ENCODE results near the gene CDH4.

Gene CDH4

GRCh38 chr20:61285152-61285645 is 33.1 kb downstream of the CDH4 start:
- DNase-seq = no peak

- DNase-seq = no peak
Observed at GRCh38 chr20:61285691-61286090, 33.6 kb downstream of the CDH4 start.

GRCh38 chr20:61287583-61288275 is 35.7 kb downstream of the CDH4 start:
- DNase-seq = no peak

GRCh38 chr20:61288331-61288784 is 36.3 kb downstream of the CDH4 start:
- no peak for DNase-seq

GRCh38 chr20:61289166-61289565 is 37.1 kb downstream of the CDH4 start:
- no peak for DNase-seq

GRCh38 chr20:61290721-61291120 is 38.7 kb downstream of the CDH4 start:
- DNase-seq = no peak

- DNase-seq = no peak
Observed at GRCh38 chr20:61291166-61291829, 39.2 kb downstream of the CDH4 start.

- DNase-seq = no peak
Observed at GRCh38 chr20:61292391-61292790, 40.3 kb downstream of the CDH4 start.

- DNase-seq = no peak
Observed at GRCh38 chr20:61292821-61293612, 41.0 kb downstream of the CDH4 start.

- no peak for DNase-seq
Observed at GRCh38 chr20:61293951-61294350, 41.9 kb downstream of the CDH4 start.

- no peak for DNase-seq
Observed at GRCh38 chr20:61295249-61295648, 43.2 kb downstream of the CDH4 start.

GRCh38 chr20:61295682-61296628 is 43.9 kb downstream of the CDH4 start:
- DNase-seq = no peak

GRCh38 chr20:61296629-61297019 is 44.6 kb downstream of the CDH4 start:
- no peak for DNase-seq

GRCh38 chr20:61297491-61297890 is 45.4 kb downstream of the CDH4 start:
- no peak for DNase-seq

GRCh38 chr20:61297986-61298385 is 45.9 kb downstream of the CDH4 start:
- no peak for DNase-seq

GRCh38 chr20:61298661-61299060 is 46.6 kb downstream of the CDH4 start:
- DNase-seq = no peak

GRCh38 chr20:61299104-61299503 is 47.0 kb downstream of the CDH4 start:
- DNase-seq = no peak

- DNase-seq = no peak
Observed at GRCh38 chr20:61299618-61300017, 47.6 kb downstream of the CDH4 start.

GRCh38 chr20:61300293-61300692 is 48.2 kb downstream of the CDH4 start:
- no peak for DNase-seq

GRCh38 chr20:61300709-61301108 is 48.6 kb downstream of the CDH4 start:
- DNase-seq = no peak

GRCh38 chr20:61301711-61302525 is 49.9 kb downstream of the CDH4 start:
- DNase-seq = no peak

GRCh38 chr20:61303217-61303616 is 51.2 kb downstream of the CDH4 start:
- no peak for DNase-seq

Measured in NCI-H345 (cell line).